NCI-H526 treated with DMSO at 0.1 percent for 48 hours (cell line): ENCODE results near the gene LARP1B.
A peak's percentile ranks its signal among the peaks of the same experiment; 100 is the strongest.
"Not testable (repeated sequence)": the region's sequence is repeated elsewhere in the genome, so short reads cannot be mapped to it uniquely, and the experiment has no call there.

ENCODE experiments used
- DNase-seq: peaks from one replicate; lab custom pipeline; 2025; lab: John Stamatoyannopoulos, UW

The LARP1B gene

GRCh38 chr4:128135391-128135790 is 74.3 kb downstream of the LARP1B start:
- no peak for DNase-seq

GRCh38 chr4:128141866-128142265 is 80.8 kb downstream of the LARP1B start:
- DNase-seq: no peak

- no peak for DNase-seq
Observed at GRCh38 chr4:128145727-128146126, 84.6 kb downstream of the LARP1B start.

- DNase-seq: no peak
Observed at GRCh38 chr4:128153800-128154199, 92.7 kb downstream of the LARP1B start.

GRCh38 chr4:128155231-128155855 is 94.2 kb downstream of the LARP1B start:
- DNase-seq: no peak

- DNase-seq: no peak
Observed at GRCh38 chr4:128155874-128156456, 94.9 kb downstream of the LARP1B start.

GRCh38 chr4:128156472-128156871 is 95.4 kb downstream of the LARP1B start:
- not testable (repeated sequence) for DNase-seq

GRCh38 chr4:128158894-128159293 is 97.8 kb downstream of the LARP1B start:
- DNase-seq: no peak

GRCh38 chr4:128159967-128160366 is 98.9 kb downstream of the LARP1B start:
- peak; percentile 12 for DNase-seq

- no peak for DNase-seq
Observed at GRCh38 chr4:128161138-128161537, 100.0 kb downstream of the LARP1B start.

- DNase-seq: no peak
Observed at GRCh38 chr4:128162434-128162833, 101.3 kb downstream of the LARP1B start.

GRCh38 chr4:128163177-128164117 is 102.3 kb downstream of the LARP1B start:
- no peak for DNase-seq

- no peak for DNase-seq
Observed at GRCh38 chr4:128166982-128167381, 105.9 kb downstream of the LARP1B start.

GRCh38 chr4:128168701-128169100 is 107.6 kb downstream of the LARP1B start:
- DNase-seq: no peak

GRCh38 chr4:128169245-128169644 is 108.1 kb downstream of the LARP1B start:
- no peak for DNase-seq

GRCh38 chr4:128176643-128177042 is 115.5 kb downstream of the LARP1B start:
- no peak for DNase-seq

GRCh38 chr4:128177498-128177897 is 116.4 kb downstream of the LARP1B start:
- DNase-seq: peak; percentile 23

GRCh38 chr4:128186623-128187022 is 125.5 kb downstream of the LARP1B start:
- no peak for DNase-seq

- DNase-seq: peak; percentile 25
Observed at GRCh38 chr4:128191115-128191781, 130.1 kb downstream of the LARP1B start.

GRCh38 chr4:128220286-128221235 is 159.4 kb downstream of the LARP1B start:
- DNase-seq: peak; percentile 33

- no peak for DNase-seq
Observed at GRCh38 chr4:128221586-128221985, 160.5 kb downstream of the LARP1B start.
